DMS53 treated with DMSO at 0.1 percent for 48 hours (cell line): ENCODE results near the gene IRF8.
"Not testable (repeated sequence)": the region's sequence is repeated elsewhere in the genome, so short reads cannot be mapped to it uniquely, and the experiment has no call there.

ENCODE experiments used
- DNase-seq: peaks from one replicate; lab custom pipeline; 2025; ENCODE audit not compliant: unreplicated experiment; lab: John Stamatoyannopoulos, UW

IRF8 gene

GRCh38 chr16:85898521-85899442 lies at the start of gene IRF8:
Gene IRF8, plus strand, starts transcription at chr16:85899162. Its CDS starts 3,854 bp downstream, at chr16:85903016.
- DNase-seq: no peak

- no peak for DNase-seq
These were observed 49.6 kb upstream of the IRF8 start for GRCh38 chr16:85849388-85849787.

GRCh38 chr16:85850344-85850880 lies 48.5 kb upstream of the IRF8 start:
- no peak for DNase-seq

- no peak for DNase-seq
These were observed 47.8 kb upstream of the IRF8 start for GRCh38 chr16:85851034-85851785.

GRCh38 chr16:85853547-85854545 lies 45.1 kb upstream of the IRF8 start:
- no peak for DNase-seq

GRCh38 chr16:85854935-85855334 lies 44.0 kb upstream of the IRF8 start:
- DNase-seq: no peak

GRCh38 chr16:85856079-85856478 lies 42.9 kb upstream of the IRF8 start:
- DNase-seq: no peak

- DNase-seq: no peak
These were observed 42.4 kb upstream of the IRF8 start for GRCh38 chr16:85856585-85856984.

- no peak for DNase-seq
These were observed 41.6 kb upstream of the IRF8 start for GRCh38 chr16:85857406-85857805.

GRCh38 chr16:85858571-85858970 lies 40.4 kb upstream of the IRF8 start:
- not testable (repeated sequence) for DNase-seq

GRCh38 chr16:85858984-85859817 lies 39.8 kb upstream of the IRF8 start:
- DNase-seq: no peak

- no peak for DNase-seq
These were observed 39.2 kb upstream of the IRF8 start for GRCh38 chr16:85859818-85860125.

- no peak for DNase-seq
These were observed 38.4 kb upstream of the IRF8 start for GRCh38 chr16:85860413-85861094.

GRCh38 chr16:85861095-85861825 lies 37.7 kb upstream of the IRF8 start:
- DNase-seq: no peak

GRCh38 chr16:85862476-85863383 lies 36.2 kb upstream of the IRF8 start:
- DNase-seq: no peak

GRCh38 chr16:85863384-85863774 lies 35.6 kb upstream of the IRF8 start:
- DNase-seq: no peak

- no peak for DNase-seq
These were observed 34.0 kb upstream of the IRF8 start for GRCh38 chr16:85864965-85865364.

GRCh38 chr16:85867189-85867588 lies 31.8 kb upstream of the IRF8 start:
- no peak for DNase-seq
